Measurements from ENCODE around the gene PHACTR1.

PHACTR1 gene

DNA sequence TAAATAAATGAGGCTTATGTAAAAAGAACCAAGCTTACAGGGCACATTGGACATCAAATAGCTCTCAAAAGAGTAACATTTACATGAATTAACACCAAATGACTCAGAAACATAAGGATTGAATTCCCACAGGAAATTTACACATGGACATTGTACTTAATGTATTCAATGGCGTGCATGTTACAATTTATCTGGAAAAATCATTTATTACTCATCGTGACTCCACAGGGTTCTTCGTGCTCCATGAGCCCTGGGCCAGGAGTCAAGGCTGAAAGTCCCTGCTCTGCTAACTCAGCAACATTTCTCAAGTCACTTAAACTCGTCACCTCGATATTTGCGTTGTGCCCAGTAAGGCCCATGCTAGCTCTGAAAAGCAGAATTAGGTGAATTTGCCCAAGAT is 158.5 kb downstream of the PHACTR1 start:
- TF ChIP-seq CTCF (IDR thresholded peaks at IDR 0.05; ENCODE audit: insufficient read depth, low read depth, low read length, missing control alignments) = no peak
- DNase-seq (ENCODE audit: low read depth) = no peak
- no peak overlapping the region for H3K4me3 ChIP-seq (ENCODE audit: low read depth, low read length)

DNA sequence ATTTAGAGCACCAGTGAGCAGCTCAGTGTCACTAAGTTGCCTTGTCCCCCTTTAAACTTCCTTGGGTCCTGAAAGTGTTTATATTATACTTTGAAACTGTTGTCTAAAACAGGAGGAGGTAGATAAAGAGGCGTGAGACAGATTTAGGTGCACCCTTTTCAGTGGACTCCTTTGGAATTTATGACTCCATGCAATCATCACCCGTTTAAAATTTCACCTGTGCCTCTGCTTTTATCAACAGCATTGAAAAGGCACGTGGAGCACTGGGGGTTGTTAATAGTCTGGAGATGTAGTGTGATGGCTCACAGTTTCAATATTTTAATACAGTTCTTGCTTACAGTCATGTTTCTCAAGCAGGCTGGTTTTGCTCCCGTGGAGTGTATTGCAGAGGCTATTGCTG is 162.2 kb downstream of the PHACTR1 start:
- no peak for DNase-seq (ENCODE audit: low read depth)
- H3K4me3 ChIP-seq (ENCODE audit: low read depth, low read length) = no peak overlapping the region
- no peak for TF ChIP-seq CTCF (IDR thresholded peaks at IDR 0.05; ENCODE audit: insufficient read depth, low read depth, low read length, missing control alignments)

DNA sequence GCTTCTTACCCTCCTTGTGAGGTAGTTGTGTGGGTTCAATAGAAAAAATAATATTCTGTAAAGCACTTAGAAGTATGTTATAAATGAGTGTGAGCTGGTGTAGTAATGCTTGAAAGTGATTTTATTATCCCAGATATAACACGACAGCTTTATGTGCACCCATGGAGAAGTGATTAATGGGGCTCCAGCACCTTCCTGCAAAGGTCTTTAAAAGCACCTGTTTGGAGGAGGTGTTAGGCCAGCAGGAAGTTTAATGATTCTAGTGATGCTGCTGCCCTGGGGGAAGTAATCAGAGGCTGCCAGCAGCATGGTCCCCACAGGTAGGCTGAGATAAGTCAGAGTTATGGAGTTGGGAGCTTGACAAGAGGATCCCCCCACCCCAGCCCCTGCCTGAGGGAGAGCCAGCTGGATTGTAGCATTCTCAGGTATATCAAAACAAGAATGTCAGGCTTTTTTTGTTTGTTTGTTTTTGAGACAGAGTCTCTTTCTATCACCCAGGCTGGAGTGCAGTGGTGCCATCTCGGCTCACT is 166.3 kb downstream of the PHACTR1 start:
- no peak for TF ChIP-seq CTCF (IDR thresholded peaks at IDR 0.05; ENCODE audit: insufficient read depth, low read depth, low read length, missing control alignments)
- H3K4me3 ChIP-seq (ENCODE audit: low read depth, low read length) = no peak overlapping the region
- DNase-seq (ENCODE audit: low read depth) = no peak

DNA sequence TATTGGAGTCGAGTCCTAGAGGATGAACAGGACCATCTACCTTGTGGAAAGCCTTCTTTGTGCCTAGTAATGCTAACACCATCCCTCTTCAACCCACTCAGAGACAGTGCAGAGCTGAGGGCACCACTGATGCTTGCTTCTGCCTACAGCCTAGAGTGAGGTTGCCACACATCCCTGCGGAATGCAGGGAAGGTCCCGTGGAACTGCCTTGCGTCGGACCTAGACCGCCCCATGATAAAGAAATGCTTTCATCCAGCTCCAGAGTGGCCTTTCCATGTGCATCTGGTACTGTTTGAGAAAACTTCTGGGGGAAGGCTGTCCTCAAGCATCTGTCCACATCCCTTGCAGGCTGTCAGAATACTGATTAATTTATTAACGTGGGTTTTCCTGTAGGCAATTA is 168.4 kb downstream of the PHACTR1 start:
- TF ChIP-seq CTCF (IDR thresholded peaks at IDR 0.05; ENCODE audit: insufficient read depth, low read depth, low read length, missing control alignments) = no peak
- H3K4me3 ChIP-seq (ENCODE audit: low read depth, low read length) = no peak overlapping the region
- no peak for DNase-seq (ENCODE audit: low read depth)

DNA sequence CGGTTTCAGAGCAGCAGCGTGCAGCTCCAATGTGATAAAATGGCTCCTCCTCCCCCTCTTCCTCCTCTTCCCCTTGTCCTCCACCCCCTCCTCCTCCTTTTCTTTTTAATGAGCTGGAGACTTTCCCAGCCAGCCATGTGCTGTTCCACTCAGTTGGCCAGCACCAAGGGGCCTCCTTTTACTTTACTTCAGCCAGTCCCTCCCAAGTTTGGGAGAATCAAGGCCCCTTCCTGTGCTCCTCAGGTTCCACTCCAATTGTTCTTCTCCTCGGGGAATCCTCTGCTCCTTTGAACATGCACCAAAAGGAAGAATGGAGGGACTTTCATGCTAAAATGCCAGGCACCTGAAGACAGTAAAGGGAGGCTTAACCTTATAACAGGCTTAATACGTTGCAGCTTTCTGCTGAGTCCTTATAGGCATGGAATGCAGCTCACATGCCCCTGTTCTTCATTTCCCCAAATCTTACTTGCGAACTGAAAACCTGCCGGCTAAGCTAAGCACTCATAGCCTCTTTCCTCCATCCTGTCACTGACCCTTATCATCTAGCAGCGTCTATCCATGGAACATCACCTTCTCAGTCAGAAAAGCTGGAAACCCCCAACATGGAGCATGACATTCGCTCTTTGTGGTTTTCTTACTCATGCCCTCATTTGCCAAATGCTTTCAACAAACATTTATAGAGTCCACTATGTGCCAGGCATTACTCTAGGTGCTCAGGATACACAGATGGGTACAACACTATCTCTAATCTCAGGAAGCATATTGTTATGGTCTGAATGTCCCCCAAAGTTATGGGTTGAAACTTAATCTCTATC is 170.6 kb downstream of the PHACTR1 start:
- TF ChIP-seq CTCF (IDR thresholded peaks at IDR 0.05; ENCODE audit: insufficient read depth, low read depth, low read length, missing control alignments) = no peak
- DNase-seq (ENCODE audit: low read depth) = no peak
- H3K4me3 ChIP-seq (ENCODE audit: low read depth, low read length) = no peak overlapping the region

DNA sequence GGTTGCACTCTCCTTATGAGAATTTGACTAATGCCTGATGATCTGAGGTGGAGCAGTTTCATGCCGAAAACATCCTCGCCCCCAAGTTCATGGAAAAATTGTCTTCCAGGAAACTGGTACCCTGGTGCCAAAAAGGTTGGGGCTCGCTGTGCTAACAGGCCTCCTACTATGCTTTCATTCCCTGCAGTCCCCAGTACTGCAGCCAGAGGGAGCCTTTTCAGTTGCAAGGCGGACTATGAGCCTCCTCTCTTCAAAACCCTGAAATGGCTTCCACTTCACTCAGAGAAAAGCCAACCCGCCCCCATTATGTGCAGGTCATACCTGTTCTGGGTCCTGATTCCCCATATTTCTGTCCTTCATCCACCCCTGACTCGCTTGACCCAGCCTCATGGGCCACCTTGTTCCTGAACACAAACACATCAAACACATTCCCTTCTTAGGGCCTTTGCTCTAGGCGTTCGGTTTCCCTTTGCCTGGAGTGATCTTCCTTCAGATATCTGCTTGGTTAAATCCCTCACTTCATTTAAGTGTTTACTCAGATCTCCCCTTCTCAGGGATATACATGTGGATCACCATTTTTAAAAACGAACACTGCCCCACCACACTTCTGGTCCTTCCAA is 173.7 kb downstream of the PHACTR1 start:
- DNase-seq (ENCODE audit: low read depth) = peak; percentile 39

More for the DNA sequence above, 173.7 kb downstream of the PHACTR1 start:
- TF ChIP-seq CTCF (IDR thresholded peaks at IDR 0.05; ENCODE audit: insufficient read depth, low read depth, low read length, missing control alignments) = peak; percentile 64
- H3K4me3 ChIP-seq (ENCODE audit: low read depth, low read length) = no peak overlapping the region

All from GM12865 (cell line).